GM12891 (cell line): Measurements from ENCODE around the gene IQSEC3.

ENCODE experiments used
- PAX5 ChIP-seq: IDR thresholded peaks from 2 replicates; pipeline ENCODE4 v1.6.1; 2011; ENCODE audit warnings: low read length, moderate library complexity, mild to moderate bottlenecking; ENCODE audit not compliant: insufficient read depth, severe bottlenecking
- POLR2A ChIP-seq: IDR thresholded peaks from 2 replicates; pipeline ENCODE4 v1.6.1; 2011; ENCODE audit warnings: low read depth, low read length, control low read depth
- POLR2AphosphoS5 ChIP-seq: IDR thresholded peaks from 2 replicates; pipeline ENCODE4 v1.6.1; 2011; ENCODE audit warnings: low read depth, low read length, control low read depth
- POU2F2 ChIP-seq: IDR thresholded peaks from 2 replicates; pipeline ENCODE4 v1.6.1; 2011; ENCODE audit warnings: low read depth, mild to moderate bottlenecking, control low read depth, low read length, moderate library complexity
- SPI1 ChIP-seq: IDR thresholded peaks from 2 replicates; pipeline ENCODE4 v1.6.1; 2011; ENCODE audit warnings: low read depth, low read length, control low read depth
- TAF1 ChIP-seq: IDR thresholded peaks from 2 replicates; pipeline ENCODE4 v1.6.1; 2011; ENCODE audit warnings: low read depth, low read length, control low read depth

- TF ChIP-seq POLR2A: no peak
- no peak for TF ChIP-seq POLR2AphosphoS5
- TF ChIP-seq PAX5: no peak
- TF ChIP-seq TAF1: no peak
- no peak for TF ChIP-seq SPI1
- no peak for TF ChIP-seq POU2F2
These were observed 97.6 kb downstream of the IQSEC3 start for GRCh38 chr12:164207-164606.
